GM23338 (cell line): ENCODE measurements around the gene AKAP13. TPM values are rescaled to one million over a fixed set of nuclear protein-coding genes. Genes with fewer than 3 reads are reported as not detected.

Experiments
- ATAC-seq: fragments of 200-7000 bp; cut with Tn5 transposase; 3 replicates; pipeline ENCODE4 v1.9.1; 2020
- DNase-seq: peaks from one replicate; pipeline ENCODE4 v3.0.0-alpha.2; 2015; ENCODE audit warnings: low spot score
- H2AFZ ChIP-seq: fragments of 200-600 bp; sonication (generic); 2 replicates; pipeline ENCODE4 v1.8.0; 2016; ENCODE audit warnings: antibody characterized with exemption, mild to moderate bottlenecking, moderate library complexity
- H3F3A ChIP-seq: fragments of 200-600 bp; sonication (generic); replicated peaks from 2 replicates; pipeline ENCODE4 v1.8.0; 2017; ENCODE audit warnings: antibody characterized with exemption, mixed run types, low read depth
- H3K27ac ChIP-seq: fragments of 200-600 bp; sonication (generic); 2 replicates; pipeline ENCODE4 v1.6.1; 2016; ENCODE audit warnings: low read depth
- H3K27me3 ChIP-seq: fragments of 200-600 bp; sonication (generic); 2 replicates; pipeline ENCODE4 v1.8.0; 2016; ENCODE audit warnings: mild to moderate bottlenecking, mixed run types, moderate library complexity; ENCODE audit not compliant: insufficient read depth
- H3K36me3 ChIP-seq: fragments of 200-600 bp; sonication (generic); 2 replicates; pipeline ENCODE4 v1.8.0; 2016; ENCODE audit warnings: mild to moderate bottlenecking; ENCODE audit not compliant: insufficient read depth
- H3K4me1 ChIP-seq: fragments of 200-600 bp; sonication (generic); 2 replicates; pipeline ENCODE4 v1.8.0; 2016; ENCODE audit warnings: mild to moderate bottlenecking, moderate library complexity; ENCODE audit not compliant: insufficient read depth
- H3K4me2 ChIP-seq: fragments of 200-600 bp; sonication (generic); 2 replicates; pipeline ENCODE4 v1.7.1; 2017; ENCODE audit warnings: mixed run types
- H3K4me3 ChIP-seq: fragments of 200-600 bp; sonication (generic); 2 replicates; pipeline ENCODE4 v1.6.1; 2016; ENCODE audit warnings: mixed run types
- H3K79me2 ChIP-seq: fragments of 200-600 bp; sonication (generic); replicated peaks from 2 replicates; pipeline ENCODE4 v1.8.0; 2017; ENCODE audit warnings: mild to moderate bottlenecking; ENCODE audit not compliant: insufficient read depth
- H3K9me2 ChIP-seq: fragments of 200-600 bp; sonication (generic); 2 replicates; pipeline ENCODE4 v1.8.0; 2017; ENCODE audit not compliant: insufficient read depth
- H4K20me1 ChIP-seq: fragments of 200-600 bp; sonication (generic); replicated peaks from 2 replicates; pipeline ENCODE4 v1.8.0; 2017; ENCODE audit warnings: mild to moderate bottlenecking; ENCODE audit not compliant: insufficient read depth
- H3K27ac Mint-ChIP-seq: 2 replicates; pipeline ENCODE4 v1.8.0; 2020; ENCODE audit warnings: inconsistent platforms, mild to moderate bottlenecking, moderate library complexity, mixed read lengths
- H3K27me3 Mint-ChIP-seq: 3 replicates; pipeline ENCODE4 v1.8.0; 2022; ENCODE audit warnings: low read depth, mild to moderate bottlenecking, moderate library complexity, mixed read lengths, inconsistent platforms; ENCODE audit not compliant: insufficient read depth, poor library complexity
- H3K36me3 Mint-ChIP-seq: 3 replicates; pipeline ENCODE4 v1.8.0; 2021; ENCODE audit warnings: low read depth, mild to moderate bottlenecking, inconsistent platforms, moderate library complexity, mixed read lengths
- H3K4me1 Mint-ChIP-seq: 3 replicates; pipeline ENCODE4 v1.8.0; 2020; ENCODE audit warnings: mild to moderate bottlenecking, inconsistent platforms, mixed read lengths
- H3K4me3 Mint-ChIP-seq: 3 replicates; pipeline ENCODE4 v1.8.0; 2021; ENCODE audit warnings: moderate library complexity, mild to moderate bottlenecking, inconsistent platforms, mixed read lengths
- H3K9me3 Mint-ChIP-seq: 3 replicates; pipeline ENCODE4 v1.8.0; 2020; ENCODE audit warnings: moderate library complexity, mild to moderate bottlenecking, inconsistent platforms, mixed read lengths
- CREB1 ChIP-seq: fragments of 250-450 bp; sonication (Bioruptor Pico); IDR thresholded peaks from 2 replicates; pipeline ENCODE4 v1.5.0; 2020; ENCODE audit warnings: low read depth, mild to moderate bottlenecking, moderate library complexity
- CTCF ChIP-seq, 2 experiments: fragments of 200-600 bp in 1 of 2; sonication (generic) in 1 of 2; conservative IDR thresholded peaks; 2 replicates each; pipeline versions ENCODE4 v1.5.1 to v1.6.1; 2016 to 2017; ENCODE audit warnings: antibody characterized with exemption in 2 of 2, low read depth in 2 of 2, mild to moderate bottlenecking in 2 of 2, moderate library complexity in 1 of 2
- EZH2 ChIP-seq: fragments of 200-600 bp; sonication (generic); IDR thresholded peaks from one replicate; pipeline ENCODE4 v1.8.0; 2017; ENCODE audit warnings: antibody characterized with exemption, mild to moderate bottlenecking, low read depth; ENCODE audit not compliant: unreplicated experiment
- EZH2phosphoT487 ChIP-seq: fragments of 200-600 bp; sonication (generic); IDR thresholded peaks from one replicate; pipeline ENCODE4 v1.8.1; 2018; ENCODE audit warnings: antibody characterized with exemption; ENCODE audit not compliant: unreplicated experiment
- JUNB ChIP-seq: IDR thresholded peaks from one replicate; pipeline ENCODE4 v1.6.1; 2016; ENCODE audit warnings: antibody characterized with exemption; ENCODE audit not compliant: unreplicated experiment
- NANOG ChIP-seq: IDR thresholded peaks from 2 replicates; pipeline ENCODE4 v1.6.1; 2016; ENCODE audit warnings: antibody characterized with exemption, borderline replicate concordance
- STAT1 ChIP-seq: IDR thresholded peaks from one replicate; pipeline ENCODE4 v1.6.1; 2016; ENCODE audit warnings: antibody characterized with exemption; ENCODE audit not compliant: unreplicated experiment
- ZNF114 ChIP-seq: fragments of 250-450 bp; sonication (Bioruptor Pico); IDR thresholded peaks from 2 replicates; pipeline ENCODE4 v1.5.0; 2020; ENCODE audit warnings: mild to moderate bottlenecking, moderate library complexity
- ZNF331 ChIP-seq: fragments of 250-450 bp; sonication (Bioruptor Pico); IDR thresholded peaks from 2 replicates; pipeline ENCODE4 v1.5.0; 2020; ENCODE audit warnings: low read depth, mild to moderate bottlenecking, moderate library complexity
- polyA plus RNA-seq: library from polyadenylated mRNA; unstranded; fragments of >200 nt; fragmentation: Nextera tagmentation; extraction: Ambion mirVana; gene quantifications from 2 replicates; pipeline ENCODE4 v1.2.1, GENCODE V29; 2016
- total RNA-seq: library from RNA; depleted of rRNA; stranded (reverse); fragments of >200 nt; shearing (Covaris generic); gene quantifications from 2 replicates; pipeline ENCODE4 v1.2.3, GENCODE V29; 2014
- TF ChIP-seq, protein P1 (sequence below): IDR thresholded peaks from one replicate; pipeline ENCODE4 v1.6.1; 2018; ENCODE audit warnings: antibody characterized with exemption; ENCODE audit not compliant: unreplicated experiment
- TF ChIP-seq, protein P2 (sequence below): IDR thresholded peaks from 2 replicates; pipeline ENCODE4 v1.6.1; 2016; ENCODE audit warnings: antibody characterized with exemption

Gene AKAP13
- total and polyA plus RNA-seq, 2 experiments from 2014 or later: 46.2 to 60.7 TPM

- TF ChIP-seq, protein P1, sequence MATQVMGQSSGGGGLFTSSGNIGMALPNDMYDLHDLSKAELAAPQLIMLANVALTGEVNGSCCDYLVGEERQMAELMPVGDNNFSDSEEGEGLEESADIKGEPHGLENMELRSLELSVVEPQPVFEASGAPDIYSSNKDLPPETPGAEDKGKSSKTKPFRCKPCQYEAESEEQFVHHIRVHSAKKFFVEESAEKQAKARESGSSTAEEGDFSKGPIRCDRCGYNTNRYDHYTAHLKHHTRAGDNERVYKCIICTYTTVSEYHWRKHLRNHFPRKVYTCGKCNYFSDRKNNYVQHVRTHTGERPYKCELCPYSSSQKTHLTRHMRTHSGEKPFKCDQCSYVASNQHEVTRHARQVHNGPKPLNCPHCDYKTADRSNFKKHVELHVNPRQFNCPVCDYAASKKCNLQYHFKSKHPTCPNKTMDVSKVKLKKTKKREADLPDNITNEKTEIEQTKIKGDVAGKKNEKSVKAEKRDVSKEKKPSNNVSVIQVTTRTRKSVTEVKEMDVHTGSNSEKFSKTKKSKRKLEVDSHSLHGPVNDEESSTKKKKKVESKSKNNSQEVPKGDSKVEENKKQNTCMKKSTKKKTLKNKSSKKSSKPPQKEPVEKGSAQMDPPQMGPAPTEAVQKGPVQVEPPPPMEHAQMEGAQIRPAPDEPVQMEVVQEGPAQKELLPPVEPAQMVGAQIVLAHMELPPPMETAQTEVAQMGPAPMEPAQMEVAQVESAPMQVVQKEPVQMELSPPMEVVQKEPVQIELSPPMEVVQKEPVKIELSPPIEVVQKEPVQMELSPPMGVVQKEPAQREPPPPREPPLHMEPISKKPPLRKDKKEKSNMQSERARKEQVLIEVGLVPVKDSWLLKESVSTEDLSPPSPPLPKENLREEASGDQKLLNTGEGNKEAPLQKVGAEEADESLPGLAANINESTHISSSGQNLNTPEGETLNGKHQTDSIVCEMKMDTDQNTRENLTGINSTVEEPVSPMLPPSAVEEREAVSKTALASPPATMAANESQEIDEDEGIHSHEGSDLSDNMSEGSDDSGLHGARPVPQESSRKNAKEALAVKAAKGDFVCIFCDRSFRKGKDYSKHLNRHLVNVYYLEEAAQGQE: no peak
- TF ChIP-seq, protein P2, sequence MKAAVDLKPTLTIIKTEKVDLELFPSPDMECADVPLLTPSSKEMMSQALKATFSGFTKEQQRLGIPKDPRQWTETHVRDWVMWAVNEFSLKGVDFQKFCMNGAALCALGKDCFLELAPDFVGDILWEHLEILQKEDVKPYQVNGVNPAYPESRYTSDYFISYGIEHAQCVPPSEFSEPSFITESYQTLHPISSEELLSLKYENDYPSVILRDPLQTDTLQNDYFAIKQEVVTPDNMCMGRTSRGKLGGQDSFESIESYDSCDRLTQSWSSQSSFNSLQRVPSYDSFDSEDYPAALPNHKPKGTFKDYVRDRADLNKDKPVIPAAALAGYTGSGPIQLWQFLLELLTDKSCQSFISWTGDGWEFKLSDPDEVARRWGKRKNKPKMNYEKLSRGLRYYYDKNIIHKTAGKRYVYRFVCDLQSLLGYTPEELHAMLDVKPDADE: no peak
- TF ChIP-seq EZH2 (no peak), JUNB (no peak), EZH2phosphoT487 (no peak), STAT1 (no peak), CREB1 (CRISPR knock-in tag) (no peak), NANOG (no peak), ZNF331 (CRISPR knock-in tag) (no peak)
These were observed 109.5 kb downstream of the AKAP13 start (continued) for GRCh38 chr15:85489773-85490493.

- no peaks in the 10 kb centered on the region for H3K27me3 ChIP-seq
- Mint-ChIP-seq H3K27me3 (no peaks in the 10 kb centered on the region), H3K9me3 (no peaks in the 10 kb centered on the region), H3K4me1 (peaks cover 35% of the 10 kb centered on the region), H3K4me3 (no peak overlapping the region), H3K36me3 (peaks cover 3% of the 10 kb centered on the region; the same call in 1 of the 3 replicates), H3K27ac (no peak overlapping the region)
- H3K4me1 ChIP-seq: peaks cover 14% of the 10 kb centered on the region
- H3K4me2 ChIP-seq: no peak overlapping the region
- no peak overlapping the region for H3K4me3 ChIP-seq
- H4K20me1 ChIP-seq: peaks cover 11% of the 10 kb centered on the region
- H3K36me3 ChIP-seq: no peaks in the 10 kb centered on the region
- DNase-seq (no peak), ATAC-seq (no peak)
- H3K79me2 ChIP-seq: peaks cover 68% of the 10 kb centered on the region
- no peak overlapping the region for H3K27ac ChIP-seq
- H2AFZ ChIP-seq: no peak overlapping the region
- H3F3A ChIP-seq: no peaks in the 10 kb centered on the region
- no peaks in the 10 kb centered on the region for H3K9me2 ChIP-seq
- TF ChIP-seq CTCF (conservative IDR thresholded peaks at IDR 0.05; ENCODE audit: low read depth in 2 of 2): no peak
- TF ChIP-seq EZH2: no peak
- no peak for TF ChIP-seq ZNF114 (CRISPR knock-in tag)
- TF ChIP-seq STAT1: no peak
- TF ChIP-seq, protein P2: no peak
These were observed 110.5 kb downstream of the AKAP13 start for GRCh38 chr15:85490856-85491255.
